H9 (cell line): ENCODE data around the gene RFFL. TPM values are rescaled to one million over a fixed set of nuclear protein-coding genes. Genes with fewer than 3 reads are reported as not detected.

ENCODE experiments used
- DNase-seq: peaks from one replicate; pipeline ENCODE4 v3.0.0-alpha.2; 2017
- H2AFZ ChIP-seq: one replicate; pipeline ENCODE4 v1.6.1; 2013; ENCODE audit warnings: mild to moderate bottlenecking, low read length, control low read depth, moderate library complexity
- H2AK5ac ChIP-seq: 2 replicates; pipeline ENCODE4 v1.6.1; 2013; ENCODE audit warnings: low read length, control low read depth, mixed read lengths; ENCODE audit not compliant: insufficient read length
- H2BK120ac ChIP-seq: one replicate; pipeline ENCODE4 v1.6.1; 2013; ENCODE audit warnings: low read depth, mild to moderate bottlenecking, low read length, control low read depth, inconsistent platforms; ENCODE audit not compliant: poor library complexity, severe bottlenecking
- H2BK12ac ChIP-seq: 2 replicates; pipeline ENCODE4 v1.6.1; 2013; ENCODE audit warnings: low read length, control low read depth, mixed read lengths, low read depth; ENCODE audit not compliant: insufficient read length
- H2BK15ac ChIP-seq: 2 replicates; pipeline ENCODE4 v1.6.1; 2013; ENCODE audit warnings: low read depth, low read length, control low read depth
- H2BK20ac ChIP-seq: one replicate; pipeline ENCODE4 v1.6.1; 2013; ENCODE audit warnings: low read depth, mild to moderate bottlenecking, low read length, control low read depth, inconsistent platforms; ENCODE audit not compliant: poor library complexity, severe bottlenecking
- H2BK5ac ChIP-seq: 2 replicates; pipeline ENCODE4 v1.6.1; 2013; ENCODE audit warnings: low read length, control low read depth, mixed read lengths; ENCODE audit not compliant: insufficient read length
- H3K14ac ChIP-seq: 2 replicates; pipeline ENCODE4 v1.6.1; 2013; ENCODE audit warnings: low read length, control low read depth; ENCODE audit not compliant: insufficient read depth
- H3K18ac ChIP-seq: 2 replicates; pipeline ENCODE4 v1.6.1; 2013; ENCODE audit warnings: low read depth, mild to moderate bottlenecking, mixed read lengths, low read length, control low read depth; ENCODE audit not compliant: insufficient read length
- H3K23ac ChIP-seq: 2 replicates; pipeline ENCODE4 v1.6.1; 2013; ENCODE audit warnings: low read length, control low read depth, mixed read lengths, low read depth; ENCODE audit not compliant: insufficient read length
- H3K23me2 ChIP-seq: 2 replicates; pipeline ENCODE4 v1.6.1; 2013; ENCODE audit warnings: low read depth, mild to moderate bottlenecking, mixed read lengths, low read length, control low read depth; ENCODE audit not compliant: insufficient read length, poor library complexity, severe bottlenecking
- H3K27ac ChIP-seq: 2 replicates; pipeline ENCODE4 v1.5.1; 2013; ENCODE audit warnings: low read length, control low read depth, mixed read lengths, low read depth; ENCODE audit not compliant: insufficient read length
- H3K27me3 ChIP-seq: 2 replicates; pipeline ENCODE4 v1.6.1; 2013; ENCODE audit warnings: low read length, control low read depth, inconsistent platforms; ENCODE audit not compliant: insufficient read depth
- H3K4ac ChIP-seq: 2 replicates; pipeline ENCODE4 v1.6.1; 2013; ENCODE audit warnings: low read depth, mild to moderate bottlenecking, control low read depth, inconsistent platforms, low read length, moderate library complexity
- H3K4me1 ChIP-seq: 2 replicates; pipeline ENCODE4 v1.6.1; 2013; ENCODE audit warnings: low read length, control low read depth, inconsistent platforms; ENCODE audit not compliant: insufficient read depth
- H3K4me2 ChIP-seq: 2 replicates; pipeline ENCODE4 v1.6.1; 2013; ENCODE audit warnings: low read length, control low read depth, mixed read lengths; ENCODE audit not compliant: insufficient read length, insufficient read depth
- H3K56ac ChIP-seq: 2 replicates; pipeline ENCODE4 v1.6.1; 2013; ENCODE audit warnings: low read depth, mild to moderate bottlenecking, mixed read lengths, low read length, control low read depth; ENCODE audit not compliant: insufficient read length
- H3K79me1 ChIP-seq: 2 replicates; pipeline ENCODE4 v1.6.1; 2013; ENCODE audit warnings: low read depth, mild to moderate bottlenecking, moderate library complexity, low read length, control low read depth, inconsistent platforms; ENCODE audit not compliant: insufficient read depth, poor library complexity, severe bottlenecking
- H3K79me2 ChIP-seq: 2 replicates; pipeline ENCODE4 v1.6.1; 2013; ENCODE audit warnings: low read length, control low read depth, inconsistent platforms; ENCODE audit not compliant: insufficient read depth
- H3K9ac ChIP-seq: 2 replicates; pipeline ENCODE4 v1.6.1; 2013; ENCODE audit warnings: low read length, control low read depth, mixed read lengths; ENCODE audit not compliant: insufficient read length; ENCODE audit errors: extremely low read depth
- H3K9me3 ChIP-seq: one replicate; pipeline ENCODE4 v1.6.1; 2013; ENCODE audit warnings: low read depth, low read length, inconsistent platforms; ENCODE audit not compliant: control insufficient read depth
- H3T11ph ChIP-seq: one replicate; pipeline ENCODE4 v1.6.1; 2013; ENCODE audit warnings: mild to moderate bottlenecking, low read length, control low read depth, inconsistent platforms
- H4K20me1 ChIP-seq: one replicate; pipeline ENCODE4 v1.6.1; 2013; ENCODE audit not compliant: control insufficient read depth, insufficient read length, insufficient read depth
- H4K5ac ChIP-seq: 2 replicates; pipeline ENCODE4 v1.6.1; 2013; ENCODE audit warnings: low read depth, mild to moderate bottlenecking, mixed read lengths, low read length, control low read depth; ENCODE audit not compliant: insufficient read length
- H4K8ac ChIP-seq: replicated peaks from 2 replicates; pipeline ENCODE4 v1.6.1; 2013; ENCODE audit warnings: low read length, control low read depth, mixed read lengths, low read depth; ENCODE audit not compliant: insufficient read length
- H4K91ac ChIP-seq: 2 replicates; pipeline ENCODE4 v1.6.1; 2013; ENCODE audit warnings: low read depth, mild to moderate bottlenecking, moderate library complexity, mixed read lengths, low read length, control low read depth; ENCODE audit not compliant: insufficient read length
- H3K27ac Mint-ChIP-seq, 3 experiments: 2 replicates in 2 of 3; 3 replicates in 1 of 3; pipeline ENCODE4 v1.8.0; 2020 to 2021; ENCODE audit warnings: mixed read lengths in 3 of 3, mild to moderate bottlenecking in 1 of 3, moderate library complexity in 1 of 3
- H3K27me3 Mint-ChIP-seq: 2 replicates; pipeline ENCODE4 v1.8.0; 2021; ENCODE audit warnings: low read depth, mild to moderate bottlenecking, moderate library complexity, mixed read lengths
- H3K36me3 Mint-ChIP-seq, 3 experiments: 2 replicates in 2 of 3; 3 replicates in 1 of 3; pipeline ENCODE4 v1.8.0; 2020 to 2021; ENCODE audit warnings: low read depth in 3 of 3, mixed read lengths in 3 of 3; ENCODE audit not compliant: insufficient read depth in 1 of 3
- H3K4me1 Mint-ChIP-seq, 2 experiments: 2 replicates each; pipeline ENCODE4 v1.8.0; 2020; ENCODE audit warnings: mixed read lengths in 2 of 2
- H3K4me3 Mint-ChIP-seq, 2 experiments: 2 replicates in 1 of 2; 3 replicates in 1 of 2; pipeline ENCODE4 v1.8.0; 2020 to 2021; ENCODE audit warnings: mild to moderate bottlenecking in 2 of 2, mixed read lengths in 2 of 2, moderate library complexity in 1 of 2
- H3K9me3 Mint-ChIP-seq, 2 experiments: 2 replicates in 1 of 2; 3 replicates in 1 of 2; pipeline ENCODE4 v1.8.0; 2020; ENCODE audit warnings: mild to moderate bottlenecking in 2 of 2, mixed read lengths in 2 of 2, moderate library complexity in 1 of 2
- CTCF ChIP-seq: fragments of 200-600 bp; sonication (generic); conservative IDR thresholded peaks from 3 replicates; pipeline ENCODE4 v1.8.0; 2021; ENCODE audit warnings: antibody characterized with exemption, mild to moderate bottlenecking
- WGBS: extraction: QIAGEN DNeasy Blood & Tissue Kit; methylation state at CpG from one replicate; pipeline ENCODE4 v1.1.7; 2013; ENCODE audit warnings: missing lambda C conversion rate, low lambda C conversion rate, mixed read lengths; ENCODE audit not compliant: insufficient read length; ENCODE audit errors: extremely low coverage; 5-methylcytosine and 5-hydroxymethylcytosine counted together
- total RNA-seq: library from RNA; stranded (reverse); gene quantifications from 2 replicates; pipeline ENCODE4 v1.2.1, GENCODE V29; 2021

The RFFL gene
- total RNA-seq, 1 experiment from 2014 or later = 21.1 TPM

- Histone ChIP-seq H3T11ph (no peak overlapping the region), H3K14ac (no peak overlapping the region), H3K27me3 (no peaks in the 10 kb centered on the region), H3K9me3 (no peaks in the 10 kb centered on the region), H3K18ac (no peak overlapping the region), H2BK15ac (no peak overlapping the region), H3K4me1 (no peaks in the 10 kb centered on the region; the same call in 1 of the 2 replicates), H2AK5ac (no peak overlapping the region), H3K27ac (no peak overlapping the region), H3K23me2 (no peaks in the 10 kb centered on the region), H3K79me2 (no peaks in the 10 kb centered on the region), H3K23ac (no peak overlapping the region), H3K4me2 (no peak overlapping the region), H2BK20ac (no peak overlapping the region), H2BK12ac (no peak overlapping the region), H4K8ac (no peak overlapping the region), H3K9ac (no peak overlapping the region), H2AFZ (no peak overlapping the region), H4K5ac (no peak overlapping the region), H3K79me1 (no peaks in the 10 kb centered on the region), H3K4ac (no peak overlapping the region), H4K20me1 (no peaks in the 10 kb centered on the region), H3K56ac (no peak overlapping the region), H4K91ac (no peak overlapping the region), H2BK5ac (no peak overlapping the region), H2BK120ac (no peak overlapping the region)
- TF ChIP-seq CTCF = no peak
- no peaks in the 10 kb centered on the region for H3K9me3 Mint-ChIP-seq
- H3K27ac Mint-ChIP-seq = no peak overlapping the region; a peak in 1 of 7 replicates
- no peaks in the 10 kb centered on the region; a peak in 2 of 7 replicates for H3K36me3 Mint-ChIP-seq
- H3K4me3 Mint-ChIP-seq = no peak overlapping the region
- no peaks in the 10 kb centered on the region for H3K27me3 Mint-ChIP-seq
- WGBS = no CpG with 5 or more reads among the region's 4 CpGs
- no peak for DNase-seq
- peaks cover 39 to 40% of the 10 kb centered on the region in 2 experiments for H3K4me1 Mint-ChIP-seq
Measured at GRCh38 chr17:35065880-35066279, 2.4 kb upstream of the RFFL start.
